H1 (cell line): ENCODE data around the gene ADH1B. TPM values are rescaled to one million over a fixed set of nuclear protein-coding genes. Genes with fewer than 3 reads are reported as not detected.
"Not testable (repeated sequence)": the region's sequence is repeated elsewhere in the genome, so short reads cannot be mapped to it uniquely, and the experiment has no call there.

ENCODE experiments used
- CTCF ChIA-PET: fragments of 300-600 bp; sonication (Branson Sonifier 250); formaldehyde crosslinking; loops from one replicate; lab custom pipeline; 2021; ENCODE audit not compliant: partially characterized antibody; lab: Charles Lee
- POLR2A ChIA-PET: fragments of 300-600 bp; sonication (Branson Sonifier 250); formaldehyde crosslinking; loops from one replicate; lab custom pipeline; 2021; ENCODE audit warnings: inconsistent platforms; ENCODE audit not compliant: partially characterized antibody; lab: Charles Lee
- DNase-seq, 2 experiments: peaks; one replicate each; pipeline versions ENCODE4 v3.0.0 to v3.0.0-alpha.2; 2010 to 2022; ENCODE audit warnings: low spot score in 2 of 2, low read depth in 1 of 2, mixed read lengths in 1 of 2
- FAIRE-seq: peaks from 2 replicates; lab custom pipeline; 2011; peaks lifted over from hg19 to GRCh38; lab: Jason Lieb, UNC
- H2AFZ ChIP-seq: 2 replicates; pipeline ENCODE4 v1.8.1; 2012; ENCODE audit warnings: low read length, inconsistent platforms
- H2AK5ac ChIP-seq: 2 replicates; pipeline ENCODE4 v1.6.1; 2013; ENCODE audit warnings: low read depth, low read length
- H2BK120ac ChIP-seq: replicated peaks from 2 replicates; pipeline ENCODE3; 2013; ENCODE audit warnings: low read depth, low read length, inconsistent platforms
- H2BK12ac ChIP-seq: 2 replicates; pipeline ENCODE4 v1.6.1; 2013; ENCODE audit warnings: low read depth, low read length
- H2BK15ac ChIP-seq: 2 replicates; pipeline ENCODE4 v1.6.1; 2013; ENCODE audit warnings: low read length
- H2BK20ac ChIP-seq: 2 replicates; pipeline ENCODE4 v1.6.1; 2013; ENCODE audit warnings: low read length
- H2BK5ac ChIP-seq: 2 replicates; pipeline ENCODE4 v1.6.1; 2013; ENCODE audit warnings: low read depth, low read length
- H3K14ac ChIP-seq: 2 replicates; pipeline ENCODE4 v1.6.1; 2013; ENCODE audit warnings: inconsistent platforms; ENCODE audit not compliant: insufficient read length
- H3K18ac ChIP-seq: 2 replicates; pipeline ENCODE4 v1.6.1; 2013; ENCODE audit warnings: low read length; ENCODE audit errors: extremely low read depth
- H3K23ac ChIP-seq: 2 replicates; pipeline ENCODE4 v1.6.1; 2013; ENCODE audit warnings: inconsistent platforms; ENCODE audit not compliant: insufficient read length
- H3K23me2 ChIP-seq: 2 replicates; pipeline ENCODE4 v1.6.1; 2013; ENCODE audit warnings: low read depth, low read length
- H3K27ac ChIP-seq: 2 replicates; pipeline ENCODE4 v1.6.1; 2011; ENCODE audit warnings: low read depth, low read length, inconsistent platforms
- H3K27me3 ChIP-seq, 4 experiments: replicated peaks in 1 of 4; 1 replicate in 1 of 4; 2 replicates in 3 of 4; pipeline versions ENCODE4 v1.6.1 to v1.8.1; 2011 to 2013; ENCODE audit warnings: low read length in 3 of 4, mild to moderate bottlenecking in 3 of 4, inconsistent platforms in 2 of 4, mixed read lengths in 2 of 4, moderate library complexity in 1 of 4; ENCODE audit not compliant: control insufficient read depth in 3 of 4, insufficient read depth in 3 of 4; ENCODE audit errors: extremely low read depth in 1 of 4
- H3K36me3 ChIP-seq, 4 experiments: 2 replicates each; pipeline versions ENCODE4 v1.6.1 to v1.8.1; 2011 to 2013; ENCODE audit warnings: mild to moderate bottlenecking in 4 of 4, low read length in 3 of 4, moderate library complexity in 2 of 4, control low read depth in 1 of 4, inconsistent platforms in 1 of 4; ENCODE audit not compliant: insufficient read depth in 4 of 4, control insufficient read depth in 2 of 4
- H3K4ac ChIP-seq: replicated peaks from 2 replicates; pipeline ENCODE3; 2013; ENCODE audit warnings: low read length, low read depth, mixed read lengths, inconsistent platforms; ENCODE audit not compliant: insufficient read length
- H3K4me1 ChIP-seq, 4 experiments: replicated peaks in 1 of 4; 1 replicate in 1 of 4; 2 replicates in 3 of 4; pipeline versions ENCODE4 v1.6.1 to v1.8.1; 2011 to 2013; ENCODE audit warnings: low read length in 3 of 4, inconsistent platforms in 2 of 4, mixed read lengths in 1 of 4; ENCODE audit not compliant: insufficient read depth in 4 of 4, control insufficient read depth in 3 of 4
- H3K4me2 ChIP-seq, 2 experiments: 2 replicates each; pipeline versions ENCODE4 v1.6.1 to v1.8.1; 2011 to 2013; ENCODE audit warnings: low read depth in 2 of 2, low read length in 2 of 2, control low read depth in 1 of 2, inconsistent platforms in 1 of 2, mild to moderate bottlenecking in 1 of 2; ENCODE audit not compliant: insufficient read depth in 1 of 2
- H3K4me3 ChIP-seq, 4 experiments: fragments of 200-600, 300-600 bp in 1 of 4; sonication (generic), shearing (Covaris generic), sonication (Bioruptor Twin) in 1 of 4; 2 replicates each; pipeline versions ENCODE4 v1.5.1 to v1.8.1; 2011 to 2016; ENCODE audit warnings: low read length in 4 of 4, low read depth in 3 of 4, control low read depth in 2 of 4, inconsistent platforms in 2 of 4, mild to moderate bottlenecking in 2 of 4, mixed read lengths in 1 of 4, moderate library complexity in 1 of 4; ENCODE audit not compliant: insufficient read depth in 2 of 4; ENCODE audit errors: extremely low read depth in 1 of 4
- H3K56ac ChIP-seq: replicated peaks from 2 replicates; pipeline ENCODE3; 2013; ENCODE audit warnings: low read depth, mild to moderate bottlenecking, mixed read lengths, low read length, inconsistent platforms; ENCODE audit not compliant: insufficient read length
- H3K79me1 ChIP-seq: 2 replicates; pipeline ENCODE4 v1.6.1; 2013; ENCODE audit warnings: low read depth, low read length, control low read depth
- H3K79me2 ChIP-seq, 2 experiments: 2 replicates each; pipeline versions ENCODE4 v1.6.1 to v1.8.1; 2012 to 2013; ENCODE audit warnings: low read length in 2 of 2, mild to moderate bottlenecking in 2 of 2, inconsistent platforms in 1 of 2; ENCODE audit not compliant: insufficient read depth in 2 of 2, control insufficient read depth in 1 of 2
- H3K9ac ChIP-seq, 4 experiments: replicated peaks in 1 of 4; 1 replicate in 1 of 4; 2 replicates in 3 of 4; pipeline versions ENCODE4 v1.6.1 to v1.8.1; 2011 to 2013; ENCODE audit warnings: low read depth in 3 of 4, low read length in 3 of 4, control low read depth in 2 of 4, mild to moderate bottlenecking in 2 of 4, moderate library complexity in 2 of 4, inconsistent platforms in 1 of 4; ENCODE audit errors: extremely low read depth in 1 of 4
- H3K9me3 ChIP-seq, 2 experiments: 2 replicates each; pipeline versions ENCODE4 v1.6.1 to v1.8.1; 2012 to 2013; ENCODE audit warnings: mild to moderate bottlenecking in 2 of 2, moderate library complexity in 2 of 2, control low read depth in 1 of 2, inconsistent platforms in 1 of 2, low read depth in 1 of 2, low read length in 1 of 2, mixed read lengths in 1 of 2; ENCODE audit not compliant: insufficient read depth in 2 of 2
- H4K20me1 ChIP-seq, 2 experiments: replicated peaks in 1 of 2; 2 replicates each; pipeline versions ENCODE3 to v1.8.1; 2011 to 2013; ENCODE audit warnings: inconsistent platforms in 2 of 2, low read length in 2 of 2, mild to moderate bottlenecking in 1 of 2; ENCODE audit not compliant: insufficient read depth in 2 of 2, control insufficient read depth in 1 of 2
- H4K5ac ChIP-seq: 2 replicates; pipeline ENCODE4 v1.6.1; 2013; ENCODE audit warnings: low read length, low read depth, mixed read lengths, inconsistent platforms; ENCODE audit not compliant: insufficient read length
- H4K8ac ChIP-seq: 2 replicates; pipeline ENCODE4 v1.8.0; 2013; ENCODE audit warnings: mild to moderate bottlenecking, moderate library complexity, low read length, inconsistent platforms; ENCODE audit not compliant: insufficient read depth; ENCODE audit errors: extremely low read depth
- H4K91ac ChIP-seq: replicated peaks from 2 replicates; pipeline ENCODE3; 2013; ENCODE audit warnings: low read length, mixed read lengths, inconsistent platforms; ENCODE audit not compliant: insufficient read length
- JUND ChIP-seq: IDR thresholded peaks from 2 replicates; pipeline ENCODE4 v1.6.1; 2011; ENCODE audit warnings: mild to moderate bottlenecking, improper control_type of control experiment, low read length
- whole genome bisulfite sequencing, 2 experiments: shearing (Covaris generic) in 1 of 2; methylation state at CpG; one replicate each; pipeline versions ENCODE4 v1.1.6 to v1.1.7; 2013 to 2015; ENCODE audit warnings: low lambda C conversion rate in 2 of 2, mixed read lengths in 2 of 2, inconsistent platforms in 1 of 2, low coverage in 1 of 2, missing lambda C conversion rate in 1 of 2; ENCODE audit not compliant: insufficient replicate concordance in 2 of 2, insufficient coverage in 1 of 2, insufficient read length in 1 of 2; ENCODE audit errors: extremely low coverage in 1 of 2, missing lambda C conversion rate in 1 of 2; 5-methylcytosine and 5-hydroxymethylcytosine counted together
- polyA plus RNA-seq, 7 experiments: library from polyadenylated mRNA; depleted of rRNA in 3 of 7; stranded (reverse) in 5 of 7; unstranded in 2 of 7; fragments of >200 nt in 5 of 7; fragments of 200-250 nt in 2 of 7; gene quantifications; 1 replicate in 5 of 7; 2 replicates in 1 of 7; 4 replicates in 1 of 7; pipeline versions ENCODE4 v1.2.1 to v1.2.3, GENCODE V29; 2011 to 2013; ENCODE audit warnings: missing spikeins in 2 of 7, mixed read lengths in 2 of 7
- total RNA-seq: library from RNA; stranded (reverse); fragmentation: NEBNext Ultra II Directional; extraction: Animal tissue kit (Norgen Biotek cat#: 25700); gene quantifications from 2 replicates; pipeline ENCODE4 v1.2.1, GENCODE V29; 2021

ADH1B gene
- total and polyA plus RNA-seq, 2 of the 8 experiments (the other 6 are each of a cell fraction or from before 2014, with no cell fraction given): not detected

GRCh38 chr4:99356992-99357391 lies 35.8 kb upstream of the ADH1B start:
- Histone ChIP-seq H3K36me3 (no peaks in the 10 kb centered on the region; a peak in 1 of 8 replicates), H2BK12ac (no peak overlapping the region), H3K27ac (no peak overlapping the region), H2AFZ (no peak overlapping the region), H4K5ac (no peak overlapping the region), H2AK5ac (no peak overlapping the region), H3K18ac (no peak overlapping the region), H3K14ac (no peak overlapping the region), H3K9ac (no peak overlapping the region), H2BK20ac (no peak overlapping the region), H3K4me3 (no peak overlapping the region), H2BK15ac (no peak overlapping the region), H4K20me1 (no peaks in the 10 kb centered on the region), H3K23me2 (no peaks in the 10 kb centered on the region), H3K4me2 (no peak overlapping the region), H3K27me3 (no peaks in the 10 kb centered on the region), H3K56ac (no peak overlapping the region), H2BK5ac (no peak overlapping the region), H4K8ac (no peak overlapping the region), H3K9me3 (peaks cover 8% of the 10 kb centered on the region in 2 experiments; a peak in 3 of 4 replicates), H3K4me1 (no peaks in the 10 kb centered on the region), H4K91ac (no peak overlapping the region), H3K23ac (no peak overlapping the region), H2BK120ac (no peak overlapping the region), H3K79me1 (no peaks in the 10 kb centered on the region), H3K79me2 (no peaks in the 10 kb centered on the region), H3K4ac (no peak overlapping the region)
- no peak for TF ChIP-seq JUND
- FAIRE-seq: no peak
- DNase-seq: no peak
- ChIA-PET POLR2A (no interaction called here), CTCF (interaction anchor here (1.3 kb wide), 1 partner anchor 20 kb away, joined by 3 read pairs; no protein-coding TSS in a partner anchor)
- WGBS, 2 experiments: 100% methylated on average over 1 of the region's 1 CpG; no CpG with 5 or more reads in 1 of the 2 experiments

- POLR2A ChIA-PET, H3K79me1 ChIP-seq, H2BK20ac ChIP-seq, H3K79me2 ChIP-seq, H2BK5ac ChIP-seq, H3K23ac ChIP-seq, CTCF ChIA-PET, FAIRE-seq, H3K27ac ChIP-seq, H3K4me1 ChIP-seq, H3K23me2 ChIP-seq, H4K20me1 ChIP-seq, H3K36me3 ChIP-seq, H4K8ac ChIP-seq, H3K27me3 ChIP-seq, H3K4me3 ChIP-seq, H4K91ac ChIP-seq, H3K56ac ChIP-seq, H3K4ac ChIP-seq, H2AFZ ChIP-seq, DNase-seq, H2AK5ac ChIP-seq, H3K18ac ChIP-seq, H3K14ac ChIP-seq, H3K9me3 ChIP-seq, H3K9ac ChIP-seq, H2BK15ac ChIP-seq, H3K4me2 ChIP-seq, H4K5ac ChIP-seq, H2BK12ac ChIP-seq, H2BK120ac ChIP-seq: not testable (repeated sequence)
- WGBS, 2 experiments: 91% methylated on average over 8 of the region's 10 CpGs; no CpG with 5 or more reads in 1 of the 2 experiments
These were observed 34.9 kb upstream of the ADH1B start for GRCh38 chr4:99356149-99356548.
